HEK293 (cell line): ENCODE data around the gene CYS1.
"Not testable (repeated sequence)": the region's sequence is repeated elsewhere in the genome, so short reads cannot be mapped to it uniquely, and the experiment has no call there.

Experiments
- SETDB1 ChIP-seq: IDR thresholded peaks from one replicate; pipeline ENCODE4 v1.6.1; 2017; ENCODE audit warnings: mild to moderate bottlenecking, low read length, moderate library complexity, mixed read lengths; ENCODE audit not compliant: insufficient read length
- YY1 ChIP-seq: fragments of 450-650 bp; formaldehyde crosslinking; IDR thresholded peaks from 2 replicates; pipeline ENCODE4 v1.5.1; 2018; ENCODE audit warnings: missing biosample characterization, missing genetic modification characterization
- ZNF112 ChIP-seq: fragments of 450-650 bp; formaldehyde crosslinking; IDR thresholded peaks from 2 replicates; pipeline ENCODE4 v1.5.0; 2017; ENCODE audit warnings: missing biosample characterization, missing genetic modification characterization
- ZNF184 ChIP-seq: fragments of 450-650 bp; IDR thresholded peaks from 2 replicates; pipeline ENCODE4 v1.5.1; 2018; ENCODE audit warnings: missing biosample characterization, mild to moderate bottlenecking, missing genetic modification characterization
- ZNF768 ChIP-seq: fragments of 450-650 bp; formaldehyde crosslinking; IDR thresholded peaks from 2 replicates; pipeline ENCODE4 v1.5.1; 2018; ENCODE audit warnings: missing biosample characterization, mild to moderate bottlenecking, missing genetic modification characterization
- TF ChIP-seq, protein P1 (sequence below): fragments of 450-650 bp; formaldehyde crosslinking; IDR thresholded peaks from 2 replicates; pipeline ENCODE4 v1.5.1; 2016; ENCODE audit warnings: missing biosample characterization, missing genetic modification characterization

- TF ChIP-seq ZNF768 (tag by site-specific recombination); SETDB1; ZNF184 (tag by site-specific recombination); YY1 (tag by site-specific recombination); ZNF112 (tag by site-specific recombination): not testable (repeated sequence)
- TF ChIP-seq, protein P1, sequence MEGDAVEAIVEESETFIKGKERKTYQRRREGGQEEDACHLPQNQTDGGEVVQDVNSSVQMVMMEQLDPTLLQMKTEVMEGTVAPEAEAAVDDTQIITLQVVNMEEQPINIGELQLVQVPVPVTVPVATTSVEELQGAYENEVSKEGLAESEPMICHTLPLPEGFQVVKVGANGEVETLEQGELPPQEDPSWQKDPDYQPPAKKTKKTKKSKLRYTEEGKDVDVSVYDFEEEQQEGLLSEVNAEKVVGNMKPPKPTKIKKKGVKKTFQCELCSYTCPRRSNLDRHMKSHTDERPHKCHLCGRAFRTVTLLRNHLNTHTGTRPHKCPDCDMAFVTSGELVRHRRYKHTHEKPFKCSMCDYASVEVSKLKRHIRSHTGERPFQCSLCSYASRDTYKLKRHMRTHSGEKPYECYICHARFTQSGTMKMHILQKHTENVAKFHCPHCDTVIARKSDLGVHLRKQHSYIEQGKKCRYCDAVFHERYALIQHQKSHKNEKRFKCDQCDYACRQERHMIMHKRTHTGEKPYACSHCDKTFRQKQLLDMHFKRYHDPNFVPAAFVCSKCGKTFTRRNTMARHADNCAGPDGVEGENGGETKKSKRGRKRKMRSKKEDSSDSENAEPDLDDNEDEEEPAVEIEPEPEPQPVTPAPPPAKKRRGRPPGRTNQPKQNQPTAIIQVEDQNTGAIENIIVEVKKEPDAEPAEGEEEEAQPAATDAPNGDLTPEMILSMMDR (tag by site-specific recombination), result not testable (repeated sequence)
These were observed 24.7 kb upstream of the CYS1 start for GRCh38 chr2:10104906-10105305.
